NCI-H1417 treated with DMSO at 0.1 percent for 48 hours (cell line): Measurements from ENCODE around the gene GRM7.

ENCODE experiments used
- DNase-seq: peaks from one replicate; lab custom pipeline; 2025; lab: John Stamatoyannopoulos, UW

The GRM7 gene

DNA sequence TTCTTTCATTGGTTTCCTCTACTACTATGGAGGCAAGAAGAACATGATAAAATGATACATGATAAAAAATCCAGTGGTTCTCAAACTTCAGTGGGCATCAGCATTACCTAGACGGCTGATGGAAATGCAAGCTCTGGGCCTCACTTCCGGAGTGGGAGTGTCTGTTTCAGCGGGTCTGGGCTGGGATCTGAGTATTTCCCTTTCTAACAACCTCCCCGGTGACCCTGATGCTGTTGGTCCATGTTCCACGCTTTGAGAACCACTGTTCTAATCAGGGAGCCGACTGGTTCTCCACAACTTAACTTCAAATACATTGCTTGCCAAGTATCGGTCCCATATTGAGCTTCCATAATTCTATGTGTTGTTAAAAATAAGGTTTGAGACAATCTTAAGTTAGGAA is 928.4 kb downstream of the GRM7 start:
- DNase-seq = no peak

DNA sequence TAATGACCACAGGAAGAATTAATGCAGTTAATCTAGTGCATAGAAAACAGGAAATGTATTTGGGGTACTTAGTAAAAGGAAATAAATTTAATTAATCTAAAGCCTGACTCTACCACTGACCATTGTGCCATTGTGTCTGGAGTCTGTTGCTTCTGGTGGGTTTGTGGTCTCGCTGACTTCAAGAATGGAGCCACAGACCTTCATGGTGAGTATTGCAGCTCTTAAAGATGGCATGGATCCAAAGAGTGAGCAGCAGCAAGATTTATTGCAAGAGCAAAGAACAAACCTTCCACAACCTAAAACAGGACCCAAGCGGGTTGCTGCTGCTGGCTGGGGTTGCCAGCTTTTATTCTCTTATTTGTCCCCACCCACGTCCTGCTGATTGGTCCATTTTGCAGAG is 929.2 kb downstream of the GRM7 start:
- no peak for DNase-seq
